ENCODE data around the gene ASXL3. TPM values are rescaled to one million over a fixed set of nuclear protein-coding genes. Genes with fewer than 3 reads are reported as not detected.

Gene ASXL3
- total RNA-seq, 1 donor from 2014 or later: not detected

DNA sequence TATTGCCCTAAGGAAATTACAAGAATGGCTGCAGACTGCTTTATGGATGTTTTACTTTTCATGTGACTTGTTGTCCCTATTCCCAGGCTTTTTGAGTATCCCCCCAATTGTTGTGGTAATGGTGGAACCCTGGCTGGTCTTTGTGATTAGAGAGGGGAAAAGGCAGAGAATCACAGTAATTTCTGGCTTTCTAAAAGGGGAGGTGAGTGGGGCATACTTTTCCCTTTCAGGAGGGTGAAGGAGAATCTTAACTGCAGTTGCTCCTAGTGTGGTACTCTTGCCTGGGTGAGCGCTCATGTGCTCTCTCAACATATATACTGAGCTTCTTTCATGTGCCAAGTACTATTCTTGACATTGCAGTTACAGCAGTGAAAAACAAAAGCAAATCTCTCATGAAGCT lies 69.3 kb downstream of the ASXL3 start:
- Mint-ChIP-seq H3K4me3 (no peak overlapping the region), H3K27ac (no peak overlapping the region), H3K36me3 (ENCODE audit: low read depth) (no peaks in the 10 kb centered on the region), H3K4me1 (ENCODE audit: low read depth) (no peaks in the 10 kb centered on the region), H3K9me3 (no peaks in the 10 kb centered on the region), H3K27me3 (ENCODE audit: insufficient read depth) (no peaks in the 10 kb centered on the region)
- intact Hi-C loops (cut with micrococcal nuclease): no loop called here
- DNase-seq (ENCODE audit: low spot score): no peak

DNA sequence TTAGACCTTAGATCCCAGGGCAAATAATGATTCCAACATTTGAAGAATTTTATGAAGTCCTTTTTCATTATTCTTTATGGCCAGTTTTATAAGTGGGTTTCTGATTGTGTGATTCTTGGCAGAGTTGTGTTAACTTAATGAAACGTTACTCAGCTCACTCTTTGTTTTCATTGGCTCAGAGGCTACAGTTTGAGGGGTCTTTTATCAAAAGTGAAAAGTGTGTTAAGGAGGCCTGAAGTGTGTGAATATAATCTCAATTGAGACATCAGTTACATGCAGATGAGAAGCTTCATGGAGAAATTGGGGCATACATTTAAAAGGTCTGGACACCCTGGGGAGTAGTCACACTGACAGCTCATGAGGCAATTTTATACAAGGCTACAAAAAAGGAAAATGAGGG lies 74.6 kb downstream of the ASXL3 start:
- Mint-ChIP-seq H3K27me3 (ENCODE audit: insufficient read depth) (no peaks in the 10 kb centered on the region), H3K9me3 (no peaks in the 10 kb centered on the region), H3K4me1 (ENCODE audit: low read depth) (no peaks in the 10 kb centered on the region), H3K4me3 (no peak overlapping the region), H3K27ac (no peak overlapping the region), H3K36me3 (ENCODE audit: low read depth) (no peaks in the 10 kb centered on the region)
- DNase-seq (ENCODE audit: low spot score): no peak
- intact Hi-C loops (cut with micrococcal nuclease): no loop called here

DNA sequence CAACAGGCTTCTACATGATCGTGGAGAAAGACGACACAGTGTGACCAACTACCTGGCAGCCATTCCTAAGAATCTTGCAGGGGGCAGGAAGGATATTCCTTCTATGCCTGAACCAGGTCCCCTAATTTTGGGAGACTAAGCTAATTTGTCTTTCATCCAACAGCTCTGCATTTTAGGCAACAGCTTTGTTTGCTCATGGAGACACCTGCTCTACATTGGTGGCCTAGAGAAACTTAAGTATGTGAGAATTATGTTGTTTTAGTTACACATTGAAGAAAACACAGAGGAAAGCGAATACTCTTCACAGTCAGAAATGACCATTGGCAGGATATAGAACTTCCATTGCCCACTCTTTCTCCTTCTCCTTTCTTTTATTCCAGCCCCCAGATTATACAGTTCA lies 75.2 kb downstream of the ASXL3 start:
- no peak for DNase-seq (ENCODE audit: low spot score)
- intact Hi-C loops (cut with micrococcal nuclease): no loop called here
- no peaks in the 10 kb centered on the region for H3K9me3 Mint-ChIP-seq
- no peaks in the 10 kb centered on the region for H3K27me3 Mint-ChIP-seq (ENCODE audit: insufficient read depth)
- H3K4me3 Mint-ChIP-seq: no peak overlapping the region
- H3K36me3 Mint-ChIP-seq (ENCODE audit: low read depth): no peaks in the 10 kb centered on the region
- H3K4me1 Mint-ChIP-seq (ENCODE audit: low read depth): no peaks in the 10 kb centered on the region
- H3K27ac Mint-ChIP-seq: no peak overlapping the region

DNA sequence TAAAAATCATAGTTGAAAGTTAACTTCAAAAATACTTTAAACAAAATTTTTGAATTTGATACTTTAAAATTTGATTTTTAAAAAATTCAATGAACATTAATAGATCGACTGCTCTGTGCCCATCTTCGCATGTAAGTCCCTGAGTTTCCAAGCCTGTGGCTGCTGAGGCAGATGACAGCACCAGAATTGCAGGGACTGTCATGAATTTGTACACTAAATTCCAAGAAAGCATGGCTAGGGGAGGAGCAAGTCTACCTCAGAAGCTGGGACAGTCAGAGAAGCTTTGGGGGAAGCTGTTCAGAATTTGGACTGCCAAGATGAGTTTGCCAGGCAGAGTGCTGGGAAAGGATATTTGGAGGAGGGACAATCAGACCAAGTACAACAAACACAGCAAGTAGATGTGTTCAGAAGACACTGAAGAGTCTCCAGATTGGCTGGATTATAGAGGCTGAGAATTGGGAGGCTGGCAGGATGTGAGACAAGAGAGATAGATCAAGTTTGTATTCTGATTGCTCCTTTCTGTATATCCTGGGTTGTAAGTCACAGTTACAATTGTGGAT lies 79.0 kb downstream of the ASXL3 start:
- Mint-ChIP-seq H3K4me1 (ENCODE audit: low read depth) (no peaks in the 10 kb centered on the region), H3K27ac (no peak overlapping the region), H3K4me3 (no peak overlapping the region), H3K27me3 (ENCODE audit: insufficient read depth) (no peaks in the 10 kb centered on the region), H3K36me3 (ENCODE audit: low read depth) (no peaks in the 10 kb centered on the region), H3K9me3 (no peaks in the 10 kb centered on the region)
- intact Hi-C loops (cut with micrococcal nuclease): no loop called here
- no peak for DNase-seq (ENCODE audit: low spot score)

DNA sequence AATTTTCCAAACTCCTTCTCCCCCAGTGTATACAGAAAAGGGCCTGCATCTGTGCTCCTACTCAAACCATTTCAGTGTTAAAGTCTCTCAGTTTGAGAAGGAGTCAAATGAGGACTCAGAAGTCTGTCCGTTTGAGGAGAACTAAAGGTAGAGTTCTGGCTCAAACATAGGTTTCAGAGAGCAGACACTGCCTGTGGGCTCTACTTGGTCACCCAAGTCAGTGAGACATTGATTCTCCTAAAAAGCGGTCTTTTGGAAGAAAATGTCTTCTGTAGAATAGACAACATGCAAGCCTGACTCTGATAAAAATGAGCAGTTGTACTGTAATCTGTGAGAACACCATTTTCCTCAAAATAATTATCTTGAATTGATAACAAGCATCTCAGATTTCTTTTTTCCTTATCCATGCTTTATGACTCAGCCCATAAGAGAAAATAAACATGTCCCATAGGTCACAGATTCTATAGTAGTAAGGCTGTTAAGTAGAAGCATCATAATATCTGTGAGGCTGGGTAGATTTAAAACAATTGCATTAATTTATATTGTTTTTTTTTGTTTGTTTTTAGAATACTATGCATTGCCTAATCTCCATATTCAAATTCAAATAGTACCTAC lies 82.8 kb downstream of the ASXL3 start:
- Mint-ChIP-seq H3K27ac (no peak overlapping the region), H3K4me3 (no peak overlapping the region), H3K36me3 (ENCODE audit: low read depth) (no peaks in the 10 kb centered on the region), H3K9me3 (no peaks in the 10 kb centered on the region), H3K4me1 (ENCODE audit: low read depth) (no peaks in the 10 kb centered on the region), H3K27me3 (ENCODE audit: insufficient read depth) (no peaks in the 10 kb centered on the region)
- DNase-seq (ENCODE audit: low spot score): no peak
- intact Hi-C loops (cut with micrococcal nuclease): no loop called here

DNA sequence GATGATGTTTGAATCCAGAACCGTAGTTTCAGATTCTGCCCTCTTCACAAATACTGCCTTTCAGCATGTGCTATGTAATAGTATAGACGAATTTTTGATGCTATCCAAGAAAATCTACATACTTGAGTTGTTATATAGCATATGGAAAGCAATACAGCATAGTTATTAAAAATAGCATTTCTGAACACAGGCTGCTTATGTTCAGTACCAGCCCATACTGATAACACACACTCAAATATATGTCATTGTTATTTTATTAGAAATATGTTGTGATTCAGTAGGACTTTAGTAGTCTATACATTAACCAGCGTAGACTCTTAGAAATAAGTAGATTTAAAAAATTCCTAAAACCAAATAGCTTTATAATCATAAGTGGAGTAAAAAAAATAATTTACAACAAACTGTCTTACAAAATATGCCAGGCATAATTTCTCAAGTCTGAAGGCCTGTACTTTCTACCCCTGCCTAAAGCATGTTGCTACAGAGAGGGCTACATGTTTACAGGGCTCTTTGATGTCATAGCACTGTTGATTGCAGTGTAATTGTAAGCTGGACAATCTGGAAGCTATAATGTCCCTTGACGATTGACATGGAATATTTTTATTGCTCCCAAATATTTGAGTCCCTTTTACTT lies 86.3 kb downstream of the ASXL3 start:
- Mint-ChIP-seq H3K27ac (no peak overlapping the region), H3K36me3 (ENCODE audit: low read depth) (no peaks in the 10 kb centered on the region), H3K4me3 (no peak overlapping the region), H3K9me3 (no peaks in the 10 kb centered on the region), H3K4me1 (ENCODE audit: low read depth) (no peaks in the 10 kb centered on the region), H3K27me3 (ENCODE audit: insufficient read depth) (no peaks in the 10 kb centered on the region)
- intact Hi-C loops (cut with micrococcal nuclease): no loop called here
- DNase-seq (ENCODE audit: low spot score): no peak

DNA sequence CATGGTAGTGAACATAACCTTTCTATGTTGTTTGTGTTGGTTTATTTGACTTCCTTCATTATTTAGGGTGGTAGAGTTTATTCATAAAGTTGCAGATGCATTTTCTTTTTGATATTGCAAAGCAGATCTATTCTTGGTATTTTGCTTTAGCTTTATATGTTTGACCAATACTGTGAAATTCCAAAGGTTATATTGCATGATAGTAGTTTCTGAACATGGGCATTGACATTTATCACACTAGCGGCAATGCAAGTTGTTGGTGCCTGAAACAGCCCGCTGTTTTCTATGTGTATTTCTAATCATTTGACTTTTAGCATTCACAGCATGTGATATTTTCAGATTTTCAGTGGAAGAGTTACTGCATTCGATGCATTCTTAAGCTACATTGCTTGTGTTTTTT lies 87.2 kb downstream of the ASXL3 start:
- Mint-ChIP-seq H3K27ac (no peak overlapping the region), H3K27me3 (ENCODE audit: insufficient read depth) (no peaks in the 10 kb centered on the region), H3K36me3 (ENCODE audit: low read depth) (no peaks in the 10 kb centered on the region), H3K9me3 (no peaks in the 10 kb centered on the region), H3K4me1 (ENCODE audit: low read depth) (no peaks in the 10 kb centered on the region), H3K4me3 (no peak overlapping the region)
- intact Hi-C loops (cut with micrococcal nuclease): no loop called here
- no peak for DNase-seq (ENCODE audit: low spot score)

DNA sequence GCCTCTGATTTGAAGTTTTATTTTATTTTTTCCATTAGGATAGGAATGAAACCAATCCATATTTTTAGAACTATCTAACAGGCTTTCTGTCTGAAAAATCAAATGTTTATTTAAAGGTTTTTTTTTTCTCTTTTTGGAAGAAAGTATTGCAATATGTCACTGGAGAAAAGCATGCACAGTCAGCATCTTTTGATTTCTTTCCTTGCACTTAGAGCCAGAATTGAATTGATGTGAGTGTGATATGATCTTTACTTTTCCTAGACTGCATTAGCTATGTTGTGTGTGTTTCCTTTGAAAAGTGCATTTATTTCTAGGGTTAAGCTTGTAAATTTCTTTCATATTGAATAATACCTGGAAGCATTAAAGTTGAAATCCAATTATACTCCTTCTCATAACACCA lies 87.6 kb downstream of the ASXL3 start:
- Mint-ChIP-seq H3K27ac (no peak overlapping the region), H3K4me3 (no peak overlapping the region), H3K4me1 (ENCODE audit: low read depth) (no peaks in the 10 kb centered on the region), H3K9me3 (no peaks in the 10 kb centered on the region), H3K27me3 (ENCODE audit: insufficient read depth) (no peaks in the 10 kb centered on the region), H3K36me3 (ENCODE audit: low read depth) (no peaks in the 10 kb centered on the region)
- intact Hi-C loops (cut with micrococcal nuclease): no loop called here
- DNase-seq (ENCODE audit: low spot score): no peak

DNA sequence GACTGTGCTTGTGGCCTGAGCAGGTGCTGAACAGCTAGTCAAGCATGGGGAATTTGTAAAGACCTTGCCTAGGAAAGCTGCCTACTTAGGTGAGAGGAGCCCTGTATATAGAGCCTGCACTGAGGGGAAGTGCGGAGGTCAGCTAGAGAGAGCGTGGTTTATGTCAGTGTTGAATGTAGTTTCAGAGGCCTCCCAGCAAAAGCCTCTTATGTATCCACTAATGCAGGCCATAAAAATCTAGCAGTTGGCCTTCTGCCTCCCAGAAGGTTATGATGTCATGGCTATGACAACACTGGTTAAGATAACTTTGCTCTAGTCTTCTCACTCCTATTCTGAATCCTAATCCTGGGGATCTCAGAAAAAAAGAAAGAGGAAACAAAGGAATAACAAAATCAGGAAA lies 88.9 kb downstream of the ASXL3 start:
- intact Hi-C loops (cut with micrococcal nuclease): no loop called here
- Mint-ChIP-seq H3K27ac (no peak overlapping the region), H3K36me3 (ENCODE audit: low read depth) (no peaks in the 10 kb centered on the region), H3K9me3 (no peaks in the 10 kb centered on the region), H3K4me1 (ENCODE audit: low read depth) (no peaks in the 10 kb centered on the region), H3K27me3 (ENCODE audit: insufficient read depth) (no peaks in the 10 kb centered on the region), H3K4me3 (no peak overlapping the region)
- no peak for DNase-seq (ENCODE audit: low spot score)

DNA sequence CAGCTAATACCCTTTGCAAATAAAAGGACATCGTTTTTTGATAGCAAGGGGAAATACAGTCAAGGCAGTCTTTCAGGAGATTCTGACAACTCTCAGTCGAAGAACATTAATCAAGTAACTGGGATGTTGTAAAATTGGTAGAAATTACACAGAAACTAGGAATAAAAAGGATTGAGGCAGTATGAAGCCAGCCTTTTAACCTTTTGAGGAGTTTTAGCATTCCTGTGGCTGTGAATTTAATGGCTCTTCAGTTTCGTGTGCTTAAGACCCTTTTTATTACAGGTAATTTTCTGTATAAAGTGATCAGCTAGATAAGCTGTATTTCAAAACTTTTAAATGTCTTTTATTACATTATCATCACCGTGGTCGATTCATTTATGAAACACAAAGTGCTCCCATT lies 91.6 kb downstream of the ASXL3 start:
- no peaks in the 10 kb centered on the region for H3K36me3 Mint-ChIP-seq (ENCODE audit: low read depth)
- H3K4me1 Mint-ChIP-seq (ENCODE audit: low read depth): no peaks in the 10 kb centered on the region
- no peak overlapping the region for H3K4me3 Mint-ChIP-seq
- no peaks in the 10 kb centered on the region for H3K27me3 Mint-ChIP-seq (ENCODE audit: insufficient read depth)
- intact Hi-C loops (cut with micrococcal nuclease): no loop called here
- H3K9me3 Mint-ChIP-seq: peaks cover 4% of the 10 kb centered on the region
- no peak for DNase-seq (ENCODE audit: low spot score)
- H3K27ac Mint-ChIP-seq: no peak overlapping the region

DNA sequence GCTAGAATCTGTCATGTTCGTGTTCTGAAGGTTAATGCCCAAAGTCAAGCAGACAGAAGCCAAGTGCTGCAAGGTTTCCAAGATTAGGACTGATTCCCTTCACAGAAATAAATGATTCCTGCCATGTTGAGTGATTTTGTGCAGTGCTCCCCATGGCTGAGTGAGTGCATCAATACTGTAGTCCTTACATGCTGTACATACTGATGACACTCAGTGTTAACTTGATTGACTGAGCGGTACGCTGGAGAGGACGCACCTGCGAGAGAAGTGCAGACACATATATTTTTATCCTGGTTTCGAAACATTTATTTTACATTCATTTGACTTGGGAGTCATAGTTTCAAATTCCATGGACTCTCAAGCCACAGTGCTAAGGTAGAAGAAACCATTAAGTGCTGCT lies 92.0 kb downstream of the ASXL3 start:
- H3K27me3 Mint-ChIP-seq (ENCODE audit: insufficient read depth): no peaks in the 10 kb centered on the region
- DNase-seq (ENCODE audit: low spot score): no peak
- intact Hi-C loops (cut with micrococcal nuclease): no loop called here
- H3K4me1 Mint-ChIP-seq (ENCODE audit: low read depth): no peaks in the 10 kb centered on the region
- peaks cover 4% of the 10 kb centered on the region for H3K9me3 Mint-ChIP-seq
- no peak overlapping the region for H3K4me3 Mint-ChIP-seq
- no peaks in the 10 kb centered on the region for H3K36me3 Mint-ChIP-seq (ENCODE audit: low read depth)
- no peak overlapping the region for H3K27ac Mint-ChIP-seq

DNA sequence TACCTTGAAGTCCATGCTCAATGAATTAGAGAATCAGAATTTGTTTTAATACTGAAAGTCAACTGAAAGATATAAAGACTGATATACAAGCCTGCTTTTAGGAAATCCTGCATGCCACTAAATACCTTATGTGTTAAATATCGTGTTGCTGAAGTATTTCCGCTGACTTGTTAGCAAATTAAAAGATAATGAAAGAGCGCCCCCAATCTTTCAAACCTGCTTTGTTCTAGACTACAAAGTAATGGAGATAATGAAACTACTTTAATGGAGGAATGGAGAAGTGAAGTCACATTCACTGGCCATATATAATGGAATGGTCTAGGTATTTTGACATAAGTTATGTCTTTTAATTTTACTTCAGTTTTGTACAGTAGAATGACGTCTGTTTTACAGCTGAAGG lies 95.7 kb downstream of the ASXL3 start:
- Mint-ChIP-seq H3K27me3 (ENCODE audit: insufficient read depth) (no peaks in the 10 kb centered on the region), H3K36me3 (ENCODE audit: low read depth) (no peaks in the 10 kb centered on the region), H3K9me3 (peaks cover 8% of the 10 kb centered on the region), H3K4me1 (ENCODE audit: low read depth) (no peaks in the 10 kb centered on the region), H3K4me3 (no peak overlapping the region), H3K27ac (no peak overlapping the region)
- intact Hi-C loops (cut with micrococcal nuclease): no loop called here
- no peak for DNase-seq (ENCODE audit: low spot score)

DNA sequence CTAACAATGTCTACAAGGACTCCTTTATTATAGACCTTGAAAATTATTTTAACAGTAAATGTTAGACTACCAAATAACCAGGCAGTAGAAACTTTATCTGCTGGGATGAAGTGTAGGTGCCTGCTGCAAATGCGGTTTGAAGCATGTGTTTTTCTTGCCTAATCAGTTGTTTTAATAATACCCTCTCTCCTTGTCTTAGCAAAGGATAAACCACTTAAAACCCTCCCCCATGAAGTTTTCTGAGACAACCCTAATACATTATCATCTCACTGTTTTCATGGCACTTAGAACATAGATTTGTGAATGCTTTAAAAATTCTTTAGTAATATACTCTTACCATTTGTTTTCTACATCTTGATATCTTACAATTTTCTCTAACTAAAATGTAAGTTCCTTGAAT lies 98.6 kb downstream of the ASXL3 start:
- Mint-ChIP-seq H3K9me3 (peaks cover 8% of the 10 kb centered on the region), H3K4me3 (no peak overlapping the region), H3K27ac (no peak overlapping the region), H3K27me3 (ENCODE audit: insufficient read depth) (no peaks in the 10 kb centered on the region), H3K36me3 (ENCODE audit: low read depth) (no peaks in the 10 kb centered on the region), H3K4me1 (ENCODE audit: low read depth) (no peaks in the 10 kb centered on the region)
- intact Hi-C loops (cut with micrococcal nuclease): no loop called here
- no peak for DNase-seq (ENCODE audit: low spot score)

DNA sequence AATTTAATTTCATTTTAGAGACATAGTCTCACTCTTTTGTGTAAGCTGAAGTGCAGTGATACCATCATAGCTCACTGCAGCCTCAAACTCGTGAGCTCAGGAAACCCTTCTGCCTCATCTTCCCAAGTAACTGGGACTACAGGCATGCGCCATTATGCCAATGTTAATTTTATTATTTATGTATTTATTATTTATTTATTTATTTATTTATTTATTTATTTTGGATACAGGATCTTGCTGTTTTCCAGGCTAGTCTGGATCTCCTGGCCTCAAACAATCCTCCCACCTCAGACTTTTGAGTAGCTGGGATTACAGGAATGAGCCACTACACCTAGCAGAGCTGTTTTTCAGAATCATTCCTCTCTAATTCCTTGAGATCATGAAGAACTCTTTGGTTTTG lies 99.9 kb downstream of the ASXL3 start:
- Mint-ChIP-seq H3K4me1 (ENCODE audit: low read depth) (no peaks in the 10 kb centered on the region), H3K4me3 (no peak overlapping the region), H3K36me3 (ENCODE audit: low read depth) (no peaks in the 10 kb centered on the region), H3K9me3 (peaks cover 8% of the 10 kb centered on the region), H3K27me3 (ENCODE audit: insufficient read depth) (no peaks in the 10 kb centered on the region), H3K27ac (no peak overlapping the region)
- DNase-seq (ENCODE audit: low spot score): no peak
- intact Hi-C loops (cut with micrococcal nuclease): no loop called here
